Heart right ventricle (tissue), 16 donors: Measurements from ENCODE around the gene PTGES2. TPM values are rescaled to one million over a fixed set of nuclear protein-coding genes. Genes with fewer than 3 reads are reported as not detected.
A peak's percentile ranks its signal among the peaks of the same experiment; 100 is the strongest.

Source experiments
- ATAC-seq, 8 donors: fragments of 200-7000 bp; cut with Tn5 transposase; one replicate each; pipeline ENCODE4 v1.9.1; 2020; ENCODE audit warnings: mild to moderate bottlenecking in 8 of 8, moderate library complexity in 8 of 8, moderate number of reproducible peaks in 1 of 8
- DNase-seq, 2 donors: peaks; one replicate each; pipeline ENCODE4 v3.0.0-alpha.2; 2020
- H3K27ac ChIP-seq, 10 donors: fragments of 200-600 bp; sonication (generic) in 2 of 10; one replicate each; pipeline versions ENCODE4 v1.5.0 to v1.8.0; 2020 to 2022; ENCODE audit warnings: mild to moderate bottlenecking in 3 of 10
- H3K27me3 ChIP-seq, 7 donors: fragments of 200-600 bp; one replicate each; pipeline ENCODE4 v1.8.0; 2021 to 2022; ENCODE audit warnings: mild to moderate bottlenecking in 2 of 7
- H3K36me3 ChIP-seq, 9 donors: fragments of 200-600 bp; sonication (generic) in 1 of 9; one replicate each; pipeline versions ENCODE4 v1.5.0 to v1.8.0; 2020 to 2022; ENCODE audit warnings: mild to moderate bottlenecking in 2 of 9
- H3K4me1 ChIP-seq, 9 donors: fragments of 200-600 bp; sonication (generic) in 1 of 9; one replicate each; pipeline versions ENCODE4 v1.5.0 to v1.8.0; 2020 to 2022; ENCODE audit warnings: mild to moderate bottlenecking in 4 of 9
- H3K4me3 ChIP-seq, 10 donors: fragments of 200-600 bp; sonication (generic) in 2 of 10; one replicate each; pipeline versions ENCODE4 v1.5.0 to v1.8.0; 2020 to 2022; ENCODE audit warnings: mild to moderate bottlenecking in 7 of 10, moderate library complexity in 2 of 10
- H3K9me3 ChIP-seq, 11 donors: fragments of 200-600 bp in 10 of 11; sonication (generic) in 2 of 11; one replicate each; pipeline versions ENCODE4 v1.5.0 to v1.8.0; 2013 to 2022; ENCODE audit warnings: mild to moderate bottlenecking in 2 of 11, control low read depth in 1 of 11, moderate library complexity in 1 of 11
- CTCF ChIP-seq, 9 donors: fragments of 200-600 bp; sonication (generic) in 2 of 9; IDR thresholded peaks; one replicate each; pipeline versions ENCODE4 v1.5.0 to v1.8.0; 2021 to 2022; ENCODE audit warnings: antibody characterized with exemption in 9 of 9, mild to moderate bottlenecking in 5 of 9, moderate library complexity in 1 of 9
- whole genome bisulfite sequencing, 2 donors: extraction: QIAGEN DNeasy Blood & Tissue Kit; methylation state at CpG; one replicate each; pipeline ENCODE4 v1.1.7; 2013; ENCODE audit warnings: inconsistent platforms in 1 of 2; 5-methylcytosine and 5-hydroxymethylcytosine counted together
- intact Hi-C, 10 donors: fragments of 100-400 bp; cut with DNase I; formaldehyde crosslinking; loops; one replicate each; pipeline versions ENCODE4 v1.11.1 to v1.14.2; 2022
- polyA plus RNA-seq, 2 donors: library from polyadenylated mRNA; stranded (reverse); fragments of 200-250 nt; gene quantifications; one replicate each; pipeline ENCODE4 v1.2.3, GENCODE V29; 2013
- total RNA-seq, 10 donors: library from RNA; stranded (reverse); fragmentation: NEBNext Ultra II Directional in 3 of 10; extraction: Animal tissue kit (Norgen Biotek cat#: 25700) in 3 of 10; gene quantifications; one replicate each; pipeline versions ENCODE4 v1.2.1 to v1.2.4, GENCODE V29; 2021 to 2023
- donor health status: Arrhythmogenic right ventricular cardiomyopathy.
- donor health status: ischemic (EF 13 %, LVEDD 7.1; RV severe dilation, severe dysfunction).
- donor health status: healthy with polysubstance abuse.
- donor health status: DM: no; HTN: yes; CAD: no.
- donor health status: DM: no; HTN: no; CAD: no.
- donor health status: ischemic (EF 25% LVEDD 6.9; RV normal size, moderate dysfunction).
- donor health status: ischemic (EF 25% LVEDD 5.7; RV mildly dilated, moderate dysfunction).
- donor health status: healthy.
- donor health status: DM: yes; HTN: yes; CAD: no.
- donor health status: Ischemic cardiomyopathy.
- donor health status: ischemic (EF 35%, LVEDD 5.7; RV mildly dilated, moderate dysfunction).
- donor health status: nonischemic (EF 11% LVEDD 7.7; RV severe dilation, severe dysfunction).
- donor health status: DM: yes; HTN: yes; CAD: no.
- donor health status: PGD.
- donor health status: ischemic (EF 29% LVEDD 5.4; RV normal size, mild dysfunction).
- donor health status: nonischemic (EF 23%, LVEDD 6.1; RV moderate dilation, normal function).

The PTGES2 gene
- total and polyA plus RNA-seq, 12 donors, result 117 to 166 (median 147) TPM

DNA sequence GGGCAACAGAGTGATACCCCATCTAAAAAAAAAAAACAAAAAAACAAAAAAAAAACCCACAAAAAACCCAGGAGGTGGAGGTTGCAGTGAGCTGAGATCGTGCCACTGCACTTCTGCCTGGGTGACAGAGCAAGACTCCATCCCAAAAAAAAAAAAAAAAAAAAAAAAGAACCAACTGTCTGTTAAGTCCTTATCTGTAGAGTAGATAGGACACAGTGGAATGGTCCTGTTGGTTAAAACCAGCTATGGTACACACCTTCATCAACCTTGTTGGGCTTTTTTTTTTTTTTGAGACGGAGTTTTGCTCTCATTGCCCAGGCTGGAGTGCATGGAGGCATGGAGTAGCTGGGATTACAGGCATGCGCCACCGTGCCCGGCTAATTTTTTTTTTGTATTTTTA, 47.3 kb downstream of the PTGES2 start:
- Histone ChIP-seq H3K4me1 (peaks cover 0 to 64% (median 29%) of the 10 kb centered on the region in 9 donors), H3K27ac (peak overlapping the region in 1 of 10 donors; percentile 34)
- WGBS, 2 donors, result 95 to 99% methylated on average over 5 of the region's 5 CpGs

DNA sequence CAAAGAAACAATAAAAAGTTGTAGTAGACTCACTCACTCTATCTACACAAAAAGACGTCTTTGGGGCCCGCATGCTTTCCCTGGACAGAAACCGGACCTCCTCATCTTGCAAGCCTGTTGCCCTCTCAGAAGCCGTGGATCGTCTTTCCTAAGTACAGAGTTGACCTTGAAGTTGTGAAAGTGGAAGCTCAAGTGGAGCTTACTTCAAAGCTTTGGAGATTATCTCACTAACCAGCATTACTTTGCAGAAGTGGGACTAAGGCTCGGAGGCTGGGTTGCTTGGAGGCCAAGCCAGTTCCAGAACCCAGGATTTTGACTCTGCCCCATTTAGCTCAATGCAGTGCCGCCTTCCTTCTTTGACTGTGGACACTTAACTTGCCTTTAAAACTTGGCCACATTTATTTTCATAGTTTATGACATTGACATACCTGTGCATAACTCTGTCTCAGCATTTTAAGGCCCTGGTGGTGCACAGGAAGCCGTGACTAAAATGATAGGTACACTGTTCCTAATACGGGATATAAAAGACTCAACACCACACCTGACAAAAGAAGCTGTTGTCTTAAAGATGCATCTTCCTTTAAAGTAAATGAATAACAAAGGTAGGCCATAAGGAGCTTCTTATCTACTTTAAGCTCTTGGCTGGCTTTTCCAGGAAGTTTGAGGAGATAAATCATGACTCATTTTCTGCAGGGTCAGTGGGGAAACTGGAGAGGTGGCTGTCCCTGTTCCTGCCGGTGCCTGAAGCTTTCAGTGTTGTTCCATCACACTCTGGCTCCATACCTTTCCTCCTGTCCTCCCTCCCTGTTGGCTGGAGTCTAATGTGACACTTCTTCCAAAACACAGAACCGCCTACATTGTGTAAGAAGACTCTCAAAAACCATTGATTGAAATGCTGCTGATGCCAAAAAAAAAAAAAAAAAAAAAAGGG, 48.8 kb downstream of the PTGES2 start:
- no peak for DNase-seq
- no peak overlapping the region for H3K4me3 ChIP-seq
- WGBS, 2 donors, result 61 to 64% methylated on average over 11 of the region's 11 CpGs
- peaks cover 0 to 69% (median 30%) of the 10 kb centered on the region in 9 donors for H3K4me1 ChIP-seq
- H3K27ac ChIP-seq, result peak overlapping the region in 1 of 10 donors; percentile 62
- peak in 1 of 8 donors; percentile 32 for ATAC-seq
- H3K36me3 ChIP-seq, result peaks cover 0 to 4% (median 0%) of the 10 kb centered on the region in 9 donors
- no peak for TF ChIP-seq CTCF (IDR thresholded peaks at IDR 0.05)
- no peaks in the 10 kb centered on the region for H3K27me3 ChIP-seq
- intact Hi-C loops, result no loop called here
- no peaks in the 10 kb centered on the region for H3K9me3 ChIP-seq

More for the DNA sequence above, 47.3 kb downstream of the PTGES2 start:
- no peak for TF ChIP-seq CTCF (IDR thresholded peaks at IDR 0.05)
- H3K4me3 ChIP-seq, result no peak overlapping the region
- peaks cover 0 to 5% (median 0%) of the 10 kb centered on the region in 9 donors for H3K36me3 ChIP-seq
- no peak for DNase-seq
- no peak for ATAC-seq
- H3K27me3 ChIP-seq, result no peaks in the 10 kb centered on the region
- intact Hi-C loops, result no loop called here
- no peaks in the 10 kb centered on the region for H3K9me3 ChIP-seq

- H3K36me3 ChIP-seq, result peaks cover 0 to 4% (median 0%) of the 10 kb centered on the region in 9 donors
- no peaks in the 10 kb centered on the region for H3K9me3 ChIP-seq
- H3K27me3 ChIP-seq, result no peaks in the 10 kb centered on the region
- DNase-seq, result no peak
- H3K4me3 ChIP-seq, result no peak overlapping the region
- peak overlapping the region in 1 of 10 donors; percentile 62 for H3K27ac ChIP-seq
- WGBS, 2 donors, result 96% methylated on average over 7 of the region's 7 CpGs
- H3K4me1 ChIP-seq, result peaks cover 5 to 75% (median 38%) of the 10 kb centered on the region in 9 donors
- no peak for TF ChIP-seq CTCF (IDR thresholded peaks at IDR 0.05)
- no peak for ATAC-seq
- intact Hi-C loops, result no loop called here
Measured at GRCh38 chr9:128077847-128078503, 49.6 kb downstream of the PTGES2 start.

GRCh38 chr9:128073253-128073886, 54.2 kb downstream of the PTGES2 start:
- intact Hi-C loops, result no loop called here
- H3K4me1 ChIP-seq, result peaks cover 11 to 75% (median 44%) of the 10 kb centered on the region in 9 donors
- no peaks in the 10 kb centered on the region for H3K27me3 ChIP-seq
- H3K36me3 ChIP-seq, result no peaks in the 10 kb centered on the region
- WGBS, 2 donors, result 80 to 82% methylated on average over 7 of the region's 7 CpGs
- peak overlapping the region; percentile 13 to 90 (median 72) for H3K27ac ChIP-seq
- peak overlapping the region in 1 of 10 donors; percentile 26 for H3K4me3 ChIP-seq
- TF ChIP-seq CTCF (IDR thresholded peaks at IDR 0.05), result no peak
- no peaks in the 10 kb centered on the region for H3K9me3 ChIP-seq
- ATAC-seq, result no peak
- no peak for DNase-seq
